GM19025 (cell line): ENCODE measurements around the gene PTPRT.

ENCODE experiments used
- ATAC-seq: cut with Tn5 transposase; IDR thresholded peaks from one replicate; pipeline ENCODE4 v1.9.1; 2021; ENCODE audit warnings: mild to moderate bottlenecking, low read depth, moderate library complexity; ENCODE audit not compliant: unreplicated experiment

The PTPRT gene

DNA sequence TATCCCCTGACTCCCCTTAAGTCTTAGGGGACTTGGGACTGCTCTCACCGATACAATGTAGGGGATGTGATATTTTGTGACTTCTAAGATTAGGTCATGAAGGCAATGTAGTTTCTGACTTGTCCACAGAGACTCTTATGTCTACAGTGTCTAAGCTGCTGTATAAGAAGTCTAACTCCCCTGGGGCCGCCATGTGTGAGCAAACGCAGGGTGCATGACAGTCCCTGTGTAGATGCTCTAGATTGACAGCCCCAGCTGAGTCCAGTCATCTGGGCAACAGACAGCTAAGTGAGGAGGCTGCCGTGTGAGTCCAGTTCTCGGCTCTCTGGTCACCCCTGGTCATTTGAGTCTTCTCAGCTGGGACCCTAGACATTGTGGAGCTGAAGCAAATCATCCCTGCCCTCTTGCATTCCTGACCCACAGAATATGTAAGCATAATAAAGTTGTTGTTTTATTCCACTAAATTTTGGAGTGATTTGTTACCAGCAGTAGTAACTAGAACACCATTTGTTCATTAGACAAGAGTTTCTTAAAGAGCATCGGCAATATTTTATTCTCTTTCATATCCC lies 828.2 kb downstream of the PTPRT start:
- no peak for ATAC-seq

DNA sequence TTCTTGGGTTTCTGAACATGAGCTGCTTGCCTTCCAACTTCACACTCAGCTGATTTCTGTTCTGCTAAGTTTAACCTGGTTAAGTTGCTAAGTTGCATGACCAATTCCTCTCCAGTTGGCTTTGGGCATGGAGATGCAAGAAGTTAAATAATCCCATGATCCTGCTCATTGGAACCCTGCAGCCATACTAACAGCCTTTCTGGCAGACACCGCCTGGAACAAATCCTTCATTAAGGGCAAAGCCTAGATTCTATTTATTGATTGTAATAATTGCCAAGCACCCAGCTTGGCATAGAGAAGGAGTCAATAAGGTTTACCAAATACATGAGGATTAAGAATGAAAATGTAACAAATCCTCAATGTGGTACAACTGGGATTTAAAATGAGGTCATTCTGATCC lies 829.1 kb downstream of the PTPRT start:
- ATAC-seq: no peak

DNA sequence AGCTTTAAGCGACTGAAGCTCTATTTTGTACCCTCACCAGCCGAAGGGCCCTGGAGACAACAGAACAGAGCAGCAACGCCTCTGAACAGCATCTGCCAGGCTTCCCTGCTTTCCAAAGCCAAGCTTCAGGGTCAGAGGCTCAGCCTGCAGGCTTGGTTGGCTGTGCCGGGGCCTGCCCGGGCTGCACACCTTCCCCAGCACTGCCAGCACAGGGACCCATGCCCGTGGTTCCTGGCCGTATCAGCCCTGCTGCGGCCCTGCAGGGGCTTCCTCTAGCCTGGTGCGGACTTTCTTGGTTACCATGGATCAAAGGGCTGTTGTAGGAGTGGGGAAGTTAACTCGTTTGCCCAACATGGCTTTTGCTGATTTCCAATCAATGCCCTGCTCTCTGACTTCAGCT lies 830.1 kb downstream of the PTPRT start:
- no peak for ATAC-seq

DNA sequence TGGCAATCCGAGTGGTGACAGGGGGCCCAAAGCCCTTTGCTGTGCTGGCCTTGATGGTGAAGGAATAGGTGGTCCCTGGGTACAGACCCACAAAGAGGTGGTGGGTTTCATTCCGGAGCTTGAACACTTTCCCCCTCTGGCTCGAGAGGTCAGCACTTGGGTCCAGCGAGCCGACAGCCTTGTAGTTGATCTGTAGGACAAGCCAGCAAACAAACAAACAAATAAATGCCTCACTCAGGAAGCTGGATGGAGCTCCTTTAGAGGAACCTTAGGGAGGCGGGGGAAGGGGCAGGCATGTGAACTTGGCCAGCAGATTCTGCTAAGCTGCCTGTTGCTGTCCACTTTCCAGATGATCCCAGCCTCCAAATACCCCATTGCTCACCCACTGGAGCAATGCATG lies 837.6 kb downstream of the PTPRT start:
- no peak for ATAC-seq

DNA sequence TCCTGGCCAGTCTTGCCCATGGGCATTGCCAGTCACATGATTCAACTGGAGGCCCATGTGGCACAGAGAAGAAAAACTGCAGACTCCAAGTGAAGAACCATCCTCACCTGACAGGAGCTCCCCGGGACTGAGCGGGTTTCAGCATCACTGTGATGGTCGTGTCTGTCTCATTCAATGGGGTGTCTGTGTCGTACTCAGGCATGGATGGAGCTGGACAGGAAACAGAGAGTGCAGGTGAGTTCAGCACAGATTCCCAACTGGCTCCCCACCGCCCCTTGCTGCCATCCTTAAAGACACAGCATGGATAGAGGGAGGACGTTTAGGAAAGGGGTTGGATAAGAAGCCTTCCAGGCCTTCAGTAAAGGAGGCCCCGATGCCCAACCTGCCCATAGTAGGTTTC lies 839.2 kb downstream of the PTPRT start:
- no peak for ATAC-seq

DNA sequence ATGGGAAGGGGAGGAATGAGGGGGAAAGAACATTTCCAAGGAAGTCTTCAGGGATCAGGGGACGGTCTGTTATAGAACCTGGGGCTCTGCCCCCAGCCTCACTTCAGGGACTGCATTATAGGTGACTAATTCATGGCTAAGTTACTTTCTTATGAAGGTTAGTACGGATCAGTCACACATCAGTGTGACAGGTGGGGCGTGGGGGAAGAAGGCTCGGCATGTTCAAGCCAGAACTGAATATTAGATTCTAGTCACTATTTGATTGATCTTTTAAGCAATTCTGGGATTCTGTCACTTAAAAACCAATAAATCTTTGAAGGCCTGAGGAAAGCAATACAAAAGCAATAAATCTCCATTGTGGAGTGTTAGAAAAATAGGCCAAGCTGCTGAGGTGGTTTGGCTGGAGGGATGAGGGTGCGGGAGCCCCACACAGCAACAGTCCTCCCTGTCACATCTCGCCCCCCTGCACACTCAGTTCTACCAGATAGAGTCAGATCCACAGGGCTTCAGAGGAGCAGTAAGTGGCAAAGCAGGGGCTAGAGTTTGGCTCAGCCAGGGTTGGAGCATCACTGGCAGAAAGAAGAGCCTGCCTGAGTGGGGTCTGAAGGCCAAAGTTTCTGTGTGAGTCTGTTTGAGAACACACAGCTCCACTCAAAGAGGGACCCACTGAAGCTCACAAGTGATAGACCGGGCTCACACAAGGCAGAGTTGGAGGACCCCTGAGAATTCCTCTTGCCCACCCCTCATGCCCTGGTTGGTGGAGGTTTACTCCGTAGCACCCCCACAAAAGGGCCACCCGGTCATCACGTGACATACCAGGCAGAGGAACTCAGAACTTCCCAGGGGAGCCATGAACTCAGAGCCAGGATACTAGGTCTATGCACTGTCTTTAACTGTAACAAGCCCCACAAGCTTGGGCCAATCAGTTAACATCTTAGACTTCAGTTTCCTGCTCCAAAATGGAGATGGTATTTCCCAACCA lies 843.2 kb downstream of the PTPRT start:
- ATAC-seq: no peak

DNA sequence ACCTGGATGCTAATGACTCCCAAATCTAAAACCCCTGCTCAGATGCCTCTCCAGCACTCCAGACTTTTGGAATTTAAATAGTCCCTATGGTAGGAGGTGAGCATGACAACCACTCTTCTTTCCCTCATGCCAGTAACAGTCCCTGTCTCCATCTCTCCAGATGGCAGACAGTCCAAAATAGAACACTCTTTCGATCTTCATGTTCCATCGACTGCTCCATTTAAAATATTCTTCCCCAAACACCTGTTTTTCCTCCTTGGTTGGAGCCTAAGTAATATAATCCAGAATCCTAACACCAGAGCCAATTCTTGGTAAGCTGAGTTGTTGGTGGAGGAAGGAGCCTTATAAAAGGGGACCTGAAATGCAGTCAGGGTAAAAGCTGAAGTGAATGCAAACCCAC lies 848.1 kb downstream of the PTPRT start:
- no peak for ATAC-seq

DNA sequence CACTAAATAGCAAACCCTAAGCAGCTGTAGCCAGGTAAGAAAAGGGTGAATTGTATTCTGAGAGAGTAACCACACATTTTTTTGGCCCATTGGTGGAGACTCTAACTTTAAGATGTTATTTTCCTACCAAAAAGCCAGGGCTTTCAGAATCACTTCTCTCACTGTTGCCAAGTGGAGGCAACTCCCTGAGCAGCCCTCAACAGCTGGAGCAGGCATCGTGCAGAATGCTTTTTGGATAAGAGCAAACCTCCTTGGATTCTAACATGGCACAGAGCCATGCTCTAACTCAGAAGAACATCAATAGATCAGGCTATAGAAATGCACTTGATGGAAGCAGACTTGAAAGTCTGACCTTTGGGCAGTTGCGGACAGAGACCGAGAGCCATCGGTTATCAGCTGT lies 849.3 kb downstream of the PTPRT start:
- no peak for ATAC-seq

DNA sequence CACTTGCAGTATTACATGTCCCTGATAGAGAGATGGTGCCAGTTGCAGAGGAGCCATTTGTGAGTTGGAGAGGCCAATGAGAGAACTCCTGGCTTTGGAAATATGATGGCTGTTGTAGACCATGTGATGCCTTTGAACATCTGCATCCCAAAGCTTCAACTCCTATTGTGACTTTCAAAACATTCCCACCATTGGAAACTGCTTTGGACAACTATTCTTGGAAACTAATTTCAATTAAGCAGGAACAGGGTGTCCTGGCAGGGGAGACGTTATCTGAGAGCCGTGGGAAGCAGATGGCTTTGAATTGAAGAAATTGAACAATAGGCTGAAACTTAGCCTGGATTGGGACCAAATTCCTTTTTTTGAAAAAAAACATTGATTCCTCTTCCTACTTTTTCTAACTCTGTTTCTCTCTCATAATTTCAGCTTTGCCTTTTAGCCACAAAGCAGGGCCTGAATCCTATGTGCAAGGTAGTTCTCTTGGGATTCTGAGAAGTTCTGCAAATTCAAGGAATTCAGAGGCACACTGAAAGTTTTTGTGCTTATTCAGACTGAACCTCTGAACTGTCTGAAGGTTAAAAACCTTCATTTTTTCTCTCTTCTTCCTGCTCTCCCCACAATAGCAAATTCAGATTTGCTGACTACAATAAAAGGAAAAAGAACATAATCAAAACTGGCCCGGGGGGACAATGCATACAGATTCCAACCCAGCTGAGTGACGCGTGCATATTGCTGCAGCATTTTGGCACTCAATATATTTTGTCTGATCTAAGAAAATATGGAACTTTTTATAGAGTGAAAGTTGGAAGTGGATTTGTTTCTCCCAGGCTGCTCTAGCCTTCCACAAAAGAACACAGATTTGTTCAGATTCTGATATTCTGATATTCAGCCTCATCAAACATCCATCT lies 851.2 kb downstream of the PTPRT start:
- ATAC-seq: no peak

DNA sequence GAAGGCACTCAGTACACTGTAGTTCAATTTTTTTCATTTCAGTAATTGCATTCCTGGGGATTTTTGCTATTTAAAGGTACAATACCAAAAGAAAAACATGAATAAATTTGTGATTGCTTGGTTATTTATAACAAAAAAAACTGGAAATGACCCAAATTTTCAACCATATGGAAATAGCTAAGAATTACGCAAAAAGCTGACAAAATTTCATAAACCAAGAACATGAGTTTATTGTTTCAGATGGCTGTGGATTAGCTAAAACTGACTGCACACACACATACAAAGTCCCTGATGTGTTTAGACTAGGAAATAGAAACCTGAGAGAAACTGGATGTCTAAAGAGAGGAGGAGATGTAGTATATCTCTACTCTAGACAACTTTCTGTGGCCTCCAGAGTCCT lies 853.1 kb downstream of the PTPRT start:
- ATAC-seq: no peak

DNA sequence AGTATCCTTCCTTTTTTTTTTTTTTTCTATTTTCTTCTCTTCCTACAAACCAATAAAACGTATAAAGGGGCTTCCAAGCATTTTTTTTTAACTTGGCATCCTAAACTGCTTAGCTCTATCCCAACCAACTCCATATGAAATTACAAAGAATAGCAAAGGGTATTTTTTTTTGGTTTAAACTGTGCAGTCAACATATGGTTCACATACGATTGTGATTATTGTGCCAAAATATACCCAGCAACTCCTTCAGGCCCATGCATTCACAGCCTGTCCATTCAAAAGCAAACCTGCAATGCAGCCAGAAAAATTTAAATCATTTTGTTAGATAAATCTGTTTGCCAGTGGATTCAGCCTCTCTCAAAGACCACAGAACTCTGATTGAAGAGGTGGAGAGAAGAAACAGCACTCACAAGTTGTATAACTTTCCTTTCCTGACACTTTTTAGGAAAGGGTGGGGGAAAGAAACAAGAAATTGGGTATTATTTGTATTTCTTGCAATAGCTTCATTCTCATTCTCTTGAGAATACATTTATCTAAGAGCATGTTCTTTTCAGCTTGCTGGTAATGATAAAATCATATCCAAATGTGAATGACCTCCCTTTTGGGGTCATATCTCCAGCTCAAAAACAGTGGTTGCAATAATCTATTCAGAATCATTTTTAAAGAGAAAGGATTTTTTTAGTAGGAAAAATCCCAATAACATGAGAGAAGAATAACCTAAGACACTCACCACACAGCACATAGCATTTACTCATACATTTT lies 870.3 kb downstream of the PTPRT start:
- ATAC-seq: no peak

DNA sequence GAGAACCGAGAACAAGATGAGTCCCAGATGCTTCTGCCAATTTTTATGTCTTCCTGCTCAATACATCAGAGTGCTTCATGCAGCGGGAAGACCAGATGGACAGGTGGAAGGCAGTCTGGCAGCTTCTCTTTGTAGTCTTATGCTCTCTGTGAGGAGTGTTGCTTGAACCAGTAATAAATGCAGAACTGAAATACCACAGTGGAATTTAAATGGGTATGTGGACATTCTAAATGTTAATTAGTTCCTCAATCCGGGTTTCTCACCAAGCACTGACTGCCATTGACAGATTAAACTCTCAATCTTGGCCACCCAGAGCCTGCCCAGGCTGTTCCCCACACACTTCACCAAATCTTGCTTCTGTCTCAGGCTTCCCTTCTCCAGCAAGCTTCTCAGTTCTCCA lies 876.0 kb downstream of the PTPRT start:
- no peak for ATAC-seq

DNA sequence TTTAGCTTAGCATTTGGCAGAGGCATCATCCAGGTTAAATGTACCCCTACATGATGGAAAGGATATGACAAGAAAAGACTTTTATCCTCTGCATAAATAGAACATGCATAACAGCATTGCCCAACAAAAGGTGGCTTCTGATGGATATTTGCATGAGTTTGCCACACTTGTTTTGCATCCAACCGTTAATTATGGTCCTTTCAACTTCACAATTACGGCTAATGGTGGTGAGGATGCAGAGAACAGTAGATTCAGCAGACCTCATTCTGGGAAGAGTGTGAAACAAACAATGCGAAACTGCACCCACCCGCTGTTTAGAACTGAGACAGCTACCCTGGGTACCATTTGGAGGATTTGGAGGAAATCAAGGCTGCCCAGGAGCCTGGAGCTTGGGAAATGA lies 880.7 kb downstream of the PTPRT start:
- ATAC-seq: no peak

DNA sequence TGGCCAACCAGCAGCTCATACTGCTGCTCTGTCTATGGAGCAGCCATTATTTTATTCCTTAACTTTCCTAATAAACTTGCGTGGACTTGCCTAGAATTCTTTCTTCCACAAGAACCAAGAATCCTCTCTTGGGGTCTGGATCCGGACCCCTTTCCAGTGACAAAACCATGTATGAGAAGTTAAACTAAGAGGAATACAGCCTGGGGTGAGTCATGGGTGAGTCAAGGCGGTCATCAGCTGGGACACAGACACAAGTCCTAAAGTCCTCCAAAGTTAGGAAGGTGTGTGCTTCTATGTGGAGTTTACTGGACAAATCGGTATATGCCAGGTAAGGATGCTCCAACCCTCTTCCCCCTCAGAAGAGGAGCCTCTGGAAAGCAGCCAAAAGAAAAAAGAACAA lies 881.5 kb downstream of the PTPRT start:
- no peak for ATAC-seq

DNA sequence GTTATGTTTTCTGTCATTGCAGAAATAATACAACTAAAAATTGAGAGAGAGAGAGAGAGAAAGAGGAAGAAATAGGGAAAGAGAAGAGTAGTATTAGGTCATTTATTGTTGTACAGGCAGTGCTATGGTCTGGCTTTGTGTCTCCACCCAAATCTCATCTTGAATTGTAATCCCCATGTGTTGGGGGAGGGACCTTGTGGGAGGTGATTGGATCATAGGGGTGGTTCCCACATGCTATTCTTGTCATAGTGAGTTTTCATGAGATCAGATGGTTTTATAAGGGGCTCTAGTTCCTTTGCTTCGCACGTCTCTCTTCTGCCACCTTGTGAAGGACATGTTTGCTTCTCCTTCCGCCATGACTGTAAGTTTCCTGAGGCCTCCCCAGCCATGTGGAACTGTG lies 894.1 kb downstream of the PTPRT start:
- ATAC-seq: no peak

DNA sequence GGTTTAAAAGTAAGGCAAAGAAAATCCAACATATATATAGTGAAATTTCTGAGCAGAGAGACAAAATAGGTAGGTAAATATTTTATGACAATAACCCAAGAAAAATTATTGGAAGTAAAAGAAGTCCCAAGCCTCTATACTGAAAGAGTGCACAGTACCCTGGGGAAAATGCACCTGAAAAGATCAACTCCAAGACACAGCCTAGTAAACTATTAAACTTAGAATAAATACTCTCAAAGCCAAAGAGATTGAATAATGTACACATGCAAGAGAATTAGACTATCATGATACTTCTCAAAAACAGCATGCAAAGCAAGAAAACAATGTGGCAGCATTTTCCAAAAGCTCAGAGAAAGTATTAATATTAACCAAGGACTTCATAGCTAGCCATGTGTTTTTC lies 894.7 kb downstream of the PTPRT start:
- no peak for ATAC-seq

DNA sequence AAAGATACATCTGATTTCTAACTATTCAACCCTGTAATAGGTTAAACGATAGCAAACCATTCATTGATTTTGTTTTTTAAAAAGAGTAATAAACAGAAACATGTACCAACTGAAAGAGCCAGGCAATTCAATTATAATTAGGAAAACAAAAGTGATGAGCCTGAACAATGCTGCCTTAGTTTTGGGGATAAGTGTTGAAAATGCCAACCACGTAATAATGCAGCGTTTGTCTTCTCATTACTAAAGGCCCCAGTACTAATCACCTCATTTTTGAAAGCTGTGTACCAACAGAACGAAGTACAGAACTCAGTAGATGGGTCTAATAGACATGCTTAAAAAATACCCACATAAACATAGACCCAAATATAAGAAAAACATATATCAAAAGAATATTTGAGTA lies 907.9 kb downstream of the PTPRT start:
- ATAC-seq: no peak

DNA sequence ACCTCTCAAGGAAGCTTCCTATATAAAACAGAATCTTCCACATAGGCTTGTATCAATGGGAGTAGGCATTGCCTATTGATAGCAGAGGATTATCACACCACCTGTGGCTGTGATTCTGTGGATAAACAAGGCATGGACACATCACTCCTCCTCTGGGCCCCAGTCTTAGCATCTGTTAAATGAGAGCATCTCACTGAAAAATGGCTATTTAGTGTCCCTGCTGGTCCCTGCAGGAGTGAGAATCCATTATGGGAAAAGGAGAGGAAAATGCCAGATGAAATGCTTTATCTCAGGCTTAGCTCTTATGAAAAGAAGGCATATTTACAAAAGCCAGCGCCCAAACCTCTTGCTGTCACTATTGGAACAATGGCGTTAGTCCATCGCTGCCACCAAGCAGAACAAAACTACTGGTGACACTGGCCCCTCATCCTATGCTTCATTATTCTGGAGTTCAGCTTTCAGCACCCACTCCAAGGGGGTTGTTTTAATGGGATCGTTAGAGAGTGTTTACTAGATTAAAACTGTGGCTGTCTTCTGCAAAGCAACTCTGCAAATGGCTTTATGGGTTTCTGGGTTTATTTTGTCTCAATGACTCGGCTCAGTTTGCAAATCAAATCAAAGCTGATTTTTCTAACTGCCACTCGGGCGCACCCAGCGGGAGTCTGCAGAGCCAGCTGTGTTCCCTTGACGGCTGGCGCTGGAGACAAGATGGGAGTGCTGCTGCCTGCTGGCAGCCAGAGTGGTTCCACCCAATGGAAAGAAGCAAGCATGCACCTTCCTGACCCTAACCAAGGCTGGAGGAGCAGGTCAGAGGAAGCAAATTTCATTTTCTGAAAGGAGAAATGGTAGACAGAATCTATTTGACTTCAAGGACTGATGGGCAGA lies 912.7 kb downstream of the PTPRT start:
- no peak for ATAC-seq

DNA sequence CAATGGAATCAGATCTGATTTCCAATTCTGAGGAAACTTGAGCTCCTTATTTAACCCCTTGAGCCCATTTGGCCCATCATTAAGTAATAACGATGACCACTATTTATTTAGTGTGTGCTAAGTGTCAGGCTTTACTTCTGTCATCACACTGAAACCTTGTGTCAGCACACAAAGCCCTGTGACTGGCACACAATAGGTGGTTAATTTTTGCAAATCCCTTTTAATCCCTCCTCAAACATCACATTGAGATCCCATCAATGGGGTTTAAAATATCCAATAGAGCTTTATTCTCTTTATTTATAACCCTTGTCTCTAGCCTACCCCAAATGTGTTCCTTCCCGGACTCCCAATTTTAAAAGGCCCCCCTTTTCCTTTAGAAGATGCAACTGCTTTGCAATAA lies 914.7 kb downstream of the PTPRT start:
- ATAC-seq: no peak
